Measurements from ENCODE around the gene SERPINC1. TPM values are rescaled to one million over a fixed set of nuclear protein-coding genes. Genes with fewer than 3 reads are reported as not detected.

The SERPINC1 gene
- total and polyA plus RNA-seq, 9 of the 15 experiments (the other 6 are each of a cell fraction or from before 2014, with no cell fraction given), result 0.07 to 1.2 (median 0.50) TPM

GRCh38 chr1:173867753-173868265 is 49.3 kb downstream of the SERPINC1 start, which contains the start of gene GAS5 (continued):
- TF ChIP-seq MTA1 (IDR thresholded peaks at IDR 0.05; ENCODE audit: borderline replicate concordance) (peak; percentile 78; the same call in 1 of the 2 replicates), TFE3 (CRISPR knock-in tag; IDR thresholded peaks at IDR 0.05) (peak; percentile 54), RCOR1 (IDR thresholded peaks at IDR 0.05; ENCODE audit: borderline replicate concordance in 1 of 2, low read depth in 2 of 2, low read length in 2 of 2) (peak in 1 of 2 experiments; percentile 58; a peak in 1 of 4 replicates), TEAD1 (CRISPR knock-in tag; IDR thresholded peaks at IDR 0.05) (peak; percentile 48 to 80; a peak in 2 of 4 replicates), ZNF609 (CRISPR knock-in tag; IDR thresholded peaks at IDR 0.05; ENCODE audit: borderline replicate concordance) (no peak; the same call in none of the 2 replicates), CREB1 (IDR thresholded peaks at IDR 0.05) (peak; percentile 94), CREB1 (CRISPR knock-in tag; IDR thresholded peaks at IDR 0.05) (peak; percentile 95), PURB (CRISPR knock-in tag; IDR thresholded peaks at IDR 0.05; ENCODE audit: low read depth) (no peak), ZNF277 (CRISPR knock-in tag; IDR thresholded peaks at IDR 0.05; ENCODE audit: borderline replicate concordance) (no peak), ETS2 (tag; IDR thresholded peaks at IDR 0.05; ENCODE audit: borderline replicate concordance, poor library complexity, severe bottlenecking) (no peak), SAFB2 (IDR thresholded peaks at IDR 0.05; ENCODE audit: borderline replicate concordance, low read depth, low read length, severe bottlenecking) (no peak), ZNF79 (CRISPR knock-in tag; IDR thresholded peaks at IDR 0.05; ENCODE audit: low read depth) (no peak), ZNF695 (CRISPR knock-in tag; IDR thresholded peaks at IDR 0.05) (no peak), NUFIP1 (IDR thresholded peaks at IDR 0.05; ENCODE audit: partially characterized antibody) (no peak)
- TF ChIP-seq, protein P1, sequence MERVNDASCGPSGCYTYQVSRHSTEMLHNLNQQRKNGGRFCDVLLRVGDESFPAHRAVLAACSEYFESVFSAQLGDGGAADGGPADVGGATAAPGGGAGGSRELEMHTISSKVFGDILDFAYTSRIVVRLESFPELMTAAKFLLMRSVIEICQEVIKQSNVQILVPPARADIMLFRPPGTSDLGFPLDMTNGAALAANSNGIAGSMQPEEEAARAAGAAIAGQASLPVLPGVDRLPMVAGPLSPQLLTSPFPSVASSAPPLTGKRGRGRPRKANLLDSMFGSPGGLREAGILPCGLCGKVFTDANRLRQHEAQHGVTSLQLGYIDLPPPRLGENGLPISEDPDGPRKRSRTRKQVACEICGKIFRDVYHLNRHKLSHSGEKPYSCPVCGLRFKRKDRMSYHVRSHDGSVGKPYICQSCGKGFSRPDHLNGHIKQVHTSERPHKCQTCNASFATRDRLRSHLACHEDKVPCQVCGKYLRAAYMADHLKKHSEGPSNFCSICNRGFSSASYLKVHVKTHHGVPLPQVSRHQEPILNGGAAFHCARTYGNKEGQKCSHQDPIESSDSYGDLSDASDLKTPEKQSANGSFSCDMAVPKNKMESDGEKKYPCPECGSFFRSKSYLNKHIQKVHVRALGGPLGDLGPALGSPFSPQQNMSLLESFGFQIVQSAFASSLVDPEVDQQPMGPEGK (CRISPR knock-in tag; IDR thresholded peaks at IDR 0.05; ENCODE audit: borderline replicate concordance), result peak; percentile 82; the same call in 1 of the 2 replicates
- TF ChIP-seq, protein P2, sequence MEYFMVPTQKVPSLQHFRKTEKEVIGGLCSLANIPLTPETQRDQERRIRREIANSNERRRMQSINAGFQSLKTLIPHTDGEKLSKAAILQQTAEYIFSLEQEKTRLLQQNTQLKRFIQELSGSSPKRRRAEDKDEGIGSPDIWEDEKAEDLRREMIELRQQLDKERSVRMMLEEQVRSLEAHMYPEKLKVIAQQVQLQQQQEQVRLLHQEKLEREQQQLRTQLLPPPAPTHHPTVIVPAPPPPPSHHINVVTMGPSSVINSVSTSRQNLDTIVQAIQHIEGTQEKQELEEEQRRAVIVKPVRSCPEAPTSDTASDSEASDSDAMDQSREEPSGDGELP (CRISPR knock-in tag; IDR thresholded peaks at IDR 0.05; ENCODE audit: borderline replicate concordance), result peak; percentile 55

Data from K562 (cell line).